H1 (cell line): ENCODE results near the gene DAPL1. TPM values are rescaled to one million over a fixed set of nuclear protein-coding genes. Genes with fewer than 3 reads are reported as not detected.

Source experiments
- CTCF ChIA-PET: fragments of 300-600 bp; sonication (Branson Sonifier 250); formaldehyde crosslinking; loops from one replicate; lab custom pipeline; 2021; ENCODE audit not compliant: partially characterized antibody; lab: Charles Lee
- POLR2A ChIA-PET: fragments of 300-600 bp; sonication (Branson Sonifier 250); formaldehyde crosslinking; loops from one replicate; lab custom pipeline; 2021; ENCODE audit warnings: inconsistent platforms; ENCODE audit not compliant: partially characterized antibody; lab: Charles Lee
- DNase-seq, 2 experiments: peaks; one replicate each; pipeline versions ENCODE4 v3.0.0 to v3.0.0-alpha.2; 2010 to 2022; ENCODE audit warnings: low spot score in 2 of 2, low read depth in 1 of 2, mixed read lengths in 1 of 2
- FAIRE-seq: peaks from 2 replicates; lab custom pipeline; 2011; peaks lifted over from hg19 to GRCh38; lab: Jason Lieb, UNC
- H2AFZ ChIP-seq: 2 replicates; pipeline ENCODE4 v1.8.1; 2012; ENCODE audit warnings: low read length, inconsistent platforms
- H2AK5ac ChIP-seq: 2 replicates; pipeline ENCODE4 v1.6.1; 2013; ENCODE audit warnings: low read depth, low read length
- H2BK120ac ChIP-seq: replicated peaks from 2 replicates; pipeline ENCODE3; 2013; ENCODE audit warnings: low read depth, low read length, inconsistent platforms
- H2BK12ac ChIP-seq: 2 replicates; pipeline ENCODE4 v1.6.1; 2013; ENCODE audit warnings: low read depth, low read length
- H2BK15ac ChIP-seq: 2 replicates; pipeline ENCODE4 v1.6.1; 2013; ENCODE audit warnings: low read length
- H2BK20ac ChIP-seq: 2 replicates; pipeline ENCODE4 v1.6.1; 2013; ENCODE audit warnings: low read length
- H2BK5ac ChIP-seq: 2 replicates; pipeline ENCODE4 v1.6.1; 2013; ENCODE audit warnings: low read depth, low read length
- H3K14ac ChIP-seq: 2 replicates; pipeline ENCODE4 v1.6.1; 2013; ENCODE audit warnings: inconsistent platforms; ENCODE audit not compliant: insufficient read length
- H3K18ac ChIP-seq: 2 replicates; pipeline ENCODE4 v1.6.1; 2013; ENCODE audit warnings: low read length; ENCODE audit errors: extremely low read depth
- H3K23ac ChIP-seq: 2 replicates; pipeline ENCODE4 v1.6.1; 2013; ENCODE audit warnings: inconsistent platforms; ENCODE audit not compliant: insufficient read length
- H3K23me2 ChIP-seq: 2 replicates; pipeline ENCODE4 v1.6.1; 2013; ENCODE audit warnings: low read depth, low read length
- H3K27ac ChIP-seq: 2 replicates; pipeline ENCODE4 v1.6.1; 2011; ENCODE audit warnings: low read depth, low read length, inconsistent platforms
- H3K27me3 ChIP-seq, 4 experiments: replicated peaks in 1 of 4; 1 replicate in 1 of 4; 2 replicates in 3 of 4; pipeline versions ENCODE4 v1.6.1 to v1.8.1; 2011 to 2013; ENCODE audit warnings: low read length in 3 of 4, mild to moderate bottlenecking in 3 of 4, inconsistent platforms in 2 of 4, mixed read lengths in 2 of 4, moderate library complexity in 1 of 4; ENCODE audit not compliant: control insufficient read depth in 3 of 4, insufficient read depth in 3 of 4; ENCODE audit errors: extremely low read depth in 1 of 4
- H3K36me3 ChIP-seq, 4 experiments: 2 replicates each; pipeline versions ENCODE4 v1.6.1 to v1.8.1; 2011 to 2013; ENCODE audit warnings: mild to moderate bottlenecking in 4 of 4, low read length in 3 of 4, moderate library complexity in 2 of 4, control low read depth in 1 of 4, inconsistent platforms in 1 of 4; ENCODE audit not compliant: insufficient read depth in 4 of 4, control insufficient read depth in 2 of 4
- H3K4ac ChIP-seq: replicated peaks from 2 replicates; pipeline ENCODE3; 2013; ENCODE audit warnings: low read length, low read depth, mixed read lengths, inconsistent platforms; ENCODE audit not compliant: insufficient read length
- H3K4me1 ChIP-seq, 4 experiments: replicated peaks in 1 of 4; 1 replicate in 1 of 4; 2 replicates in 3 of 4; pipeline versions ENCODE4 v1.6.1 to v1.8.1; 2011 to 2013; ENCODE audit warnings: low read length in 3 of 4, inconsistent platforms in 2 of 4, mixed read lengths in 1 of 4; ENCODE audit not compliant: insufficient read depth in 4 of 4, control insufficient read depth in 3 of 4
- H3K4me2 ChIP-seq, 2 experiments: 2 replicates each; pipeline versions ENCODE4 v1.6.1 to v1.8.1; 2011 to 2013; ENCODE audit warnings: low read depth in 2 of 2, low read length in 2 of 2, control low read depth in 1 of 2, inconsistent platforms in 1 of 2, mild to moderate bottlenecking in 1 of 2; ENCODE audit not compliant: insufficient read depth in 1 of 2
- H3K4me3 ChIP-seq, 4 experiments: fragments of 200-600, 300-600 bp in 1 of 4; sonication (generic), shearing (Covaris generic), sonication (Bioruptor Twin) in 1 of 4; 2 replicates each; pipeline versions ENCODE4 v1.5.1 to v1.8.1; 2011 to 2016; ENCODE audit warnings: low read length in 4 of 4, low read depth in 3 of 4, control low read depth in 2 of 4, inconsistent platforms in 2 of 4, mild to moderate bottlenecking in 2 of 4, mixed read lengths in 1 of 4, moderate library complexity in 1 of 4; ENCODE audit not compliant: insufficient read depth in 2 of 4; ENCODE audit errors: extremely low read depth in 1 of 4
- H3K56ac ChIP-seq: replicated peaks from 2 replicates; pipeline ENCODE3; 2013; ENCODE audit warnings: low read depth, mild to moderate bottlenecking, mixed read lengths, low read length, inconsistent platforms; ENCODE audit not compliant: insufficient read length
- H3K79me1 ChIP-seq: 2 replicates; pipeline ENCODE4 v1.6.1; 2013; ENCODE audit warnings: low read depth, low read length, control low read depth
- H3K79me2 ChIP-seq, 2 experiments: 2 replicates each; pipeline versions ENCODE4 v1.6.1 to v1.8.1; 2012 to 2013; ENCODE audit warnings: low read length in 2 of 2, mild to moderate bottlenecking in 2 of 2, inconsistent platforms in 1 of 2; ENCODE audit not compliant: insufficient read depth in 2 of 2, control insufficient read depth in 1 of 2
- H3K9ac ChIP-seq, 4 experiments: replicated peaks in 1 of 4; 1 replicate in 1 of 4; 2 replicates in 3 of 4; pipeline versions ENCODE4 v1.6.1 to v1.8.1; 2011 to 2013; ENCODE audit warnings: low read depth in 3 of 4, low read length in 3 of 4, control low read depth in 2 of 4, mild to moderate bottlenecking in 2 of 4, moderate library complexity in 2 of 4, inconsistent platforms in 1 of 4; ENCODE audit errors: extremely low read depth in 1 of 4
- H3K9me3 ChIP-seq, 2 experiments: 2 replicates each; pipeline versions ENCODE4 v1.6.1 to v1.8.1; 2012 to 2013; ENCODE audit warnings: mild to moderate bottlenecking in 2 of 2, moderate library complexity in 2 of 2, control low read depth in 1 of 2, inconsistent platforms in 1 of 2, low read depth in 1 of 2, low read length in 1 of 2, mixed read lengths in 1 of 2; ENCODE audit not compliant: insufficient read depth in 2 of 2
- H4K20me1 ChIP-seq, 2 experiments: replicated peaks in 1 of 2; 2 replicates each; pipeline versions ENCODE3 to v1.8.1; 2011 to 2013; ENCODE audit warnings: inconsistent platforms in 2 of 2, low read length in 2 of 2, mild to moderate bottlenecking in 1 of 2; ENCODE audit not compliant: insufficient read depth in 2 of 2, control insufficient read depth in 1 of 2
- H4K5ac ChIP-seq: 2 replicates; pipeline ENCODE4 v1.6.1; 2013; ENCODE audit warnings: low read length, low read depth, mixed read lengths, inconsistent platforms; ENCODE audit not compliant: insufficient read length
- H4K8ac ChIP-seq: 2 replicates; pipeline ENCODE4 v1.8.0; 2013; ENCODE audit warnings: mild to moderate bottlenecking, moderate library complexity, low read length, inconsistent platforms; ENCODE audit not compliant: insufficient read depth; ENCODE audit errors: extremely low read depth
- H4K91ac ChIP-seq: replicated peaks from 2 replicates; pipeline ENCODE3; 2013; ENCODE audit warnings: low read length, mixed read lengths, inconsistent platforms; ENCODE audit not compliant: insufficient read length
- ASH2L ChIP-seq: fragments of 200-600, 300-600 bp; sonication (generic); IDR thresholded peaks from one replicate; pipeline ENCODE4 v1.7.1; 2017; ENCODE audit warnings: low read length
- POU5F1 ChIP-seq: IDR thresholded peaks from 2 replicates; pipeline ENCODE4 v1.6.1; 2011; ENCODE audit warnings: low read depth, mild to moderate bottlenecking, low read length, moderate library complexity
- ZNF274 ChIP-seq: IDR thresholded peaks from 2 replicates; pipeline ENCODE4 v1.7.0; 2012; ENCODE audit warnings: low read length, borderline replicate concordance; ENCODE audit errors: extremely low read depth
- WGBS, 2 experiments: shearing (Covaris generic) in 1 of 2; methylation state at CpG; one replicate each; pipeline versions ENCODE4 v1.1.6 to v1.1.7; 2013 to 2015; ENCODE audit warnings: low lambda C conversion rate in 2 of 2, mixed read lengths in 2 of 2, inconsistent platforms in 1 of 2, low coverage in 1 of 2, missing lambda C conversion rate in 1 of 2; ENCODE audit not compliant: insufficient replicate concordance in 2 of 2, insufficient coverage in 1 of 2, insufficient read length in 1 of 2; ENCODE audit errors: extremely low coverage in 1 of 2, missing lambda C conversion rate in 1 of 2; 5-methylcytosine and 5-hydroxymethylcytosine counted together
- polyA plus RNA-seq, 7 experiments: library from polyadenylated mRNA; depleted of rRNA in 3 of 7; stranded (reverse) in 5 of 7; unstranded in 2 of 7; fragments of >200 nt in 5 of 7; fragments of 200-250 nt in 2 of 7; gene quantifications; 1 replicate in 5 of 7; 2 replicates in 1 of 7; 4 replicates in 1 of 7; pipeline versions ENCODE4 v1.2.1 to v1.2.3, GENCODE V29; 2011 to 2013; ENCODE audit warnings: missing spikeins in 2 of 7, mixed read lengths in 2 of 7
- total RNA-seq: library from RNA; stranded (reverse); fragmentation: NEBNext Ultra II Directional; extraction: Animal tissue kit (Norgen Biotek cat#: 25700); gene quantifications from 2 replicates; pipeline ENCODE4 v1.2.1, GENCODE V29; 2021

The DAPL1 gene
- total and polyA plus RNA-seq, 2 of the 8 experiments (the other 6 are each of a cell fraction or from before 2014, with no cell fraction given) = not detected

DNA sequence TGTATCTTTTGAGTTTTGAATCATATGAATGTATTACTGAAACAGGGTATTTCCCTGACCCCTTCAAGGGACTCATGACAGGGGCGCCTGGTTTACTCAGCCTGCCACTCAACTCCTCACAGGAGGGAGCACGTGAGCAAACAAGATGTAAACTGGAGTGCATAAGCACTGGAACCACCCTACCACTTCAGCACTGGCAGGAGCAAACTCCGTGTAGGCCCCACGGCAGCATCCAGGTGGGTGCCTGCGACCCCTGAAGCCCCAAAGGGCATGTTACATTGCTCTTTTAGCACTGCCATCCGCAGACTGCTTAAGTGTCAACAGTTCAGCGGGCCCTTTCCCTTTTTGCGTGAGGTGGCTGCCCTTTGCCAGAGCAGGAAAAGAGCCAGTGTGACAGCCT lies 8.2 kb upstream of the DAPL1 start:
- H3K9ac ChIP-seq = no peak overlapping the region
- H3K79me1 ChIP-seq = no peaks in the 10 kb centered on the region
- H3K27me3 ChIP-seq = no peaks in the 10 kb centered on the region
- no peaks in the 10 kb centered on the region for H3K4me1 ChIP-seq
- peaks cover 0 to 5% of the 10 kb centered on the region in 2 experiments; a peak in 2 of 4 replicates for H3K9me3 ChIP-seq
- no peak overlapping the region for H4K8ac ChIP-seq
- H3K56ac ChIP-seq = no peak overlapping the region
- H4K5ac ChIP-seq = no peak overlapping the region
- H3K4me3 ChIP-seq = no peak overlapping the region
- FAIRE-seq (no peak), DNase-seq (no peak)
- 91% methylated on average over 8 of the region's 8 CpGs; no CpG with 5 or more reads in 1 of the 2 experiments for WGBS, 2 experiments
- no peaks in the 10 kb centered on the region for H3K36me3 ChIP-seq
- H2AFZ ChIP-seq = no peak overlapping the region
- no peak overlapping the region for H3K18ac ChIP-seq
- CTCF ChIA-PET = no interaction called here
- H2BK15ac ChIP-seq = no peak overlapping the region
- H2BK12ac ChIP-seq = no peak overlapping the region
- no peak overlapping the region for H2BK5ac ChIP-seq
- H3K14ac ChIP-seq = no peak overlapping the region
- no peaks in the 10 kb centered on the region for H3K79me2 ChIP-seq
- H4K91ac ChIP-seq = no peak overlapping the region
- H3K23ac ChIP-seq = no peak overlapping the region
- no peak overlapping the region for H3K4me2 ChIP-seq
- no peak for TF ChIP-seq ASH2L
- no peak for TF ChIP-seq ZNF274
- no peak for TF ChIP-seq POU5F1
- H3K23me2 ChIP-seq = no peaks in the 10 kb centered on the region
- no peak overlapping the region for H2AK5ac ChIP-seq
- H4K20me1 ChIP-seq = no peaks in the 10 kb centered on the region
- no peak overlapping the region for H2BK20ac ChIP-seq
- H3K4ac ChIP-seq = no peak overlapping the region
- no peak overlapping the region for H2BK120ac ChIP-seq
- POLR2A ChIA-PET = no interaction called here
- no peak overlapping the region for H3K27ac ChIP-seq
